NCI-H1436 treated with DMSO at 0.1 percent for 48 hours (cell line): Measurements from ENCODE around the gene GRIP2.

Experiments
- DNase-seq: peaks from one replicate; lab custom pipeline; 2025; lab: John Stamatoyannopoulos, UW

The GRIP2 gene

GRCh38 chr3:14561051-14561960 is 21.2 kb upstream of the GRIP2 start:
- DNase-seq = no peak

- DNase-seq = no peak
Observed at GRCh38 chr3:14560110-14560509, 20.0 kb upstream of the GRIP2 start.

GRCh38 chr3:14558029-14558428 is 17.9 kb upstream of the GRIP2 start:
- DNase-seq = no peak

- no peak for DNase-seq
Observed at GRCh38 chr3:14555835-14556234, 15.7 kb upstream of the GRIP2 start.

GRCh38 chr3:14554715-14555114 is 14.6 kb upstream of the GRIP2 start:
- no peak for DNase-seq

GRCh38 chr3:14553871-14554270 is 13.7 kb upstream of the GRIP2 start:
- no peak for DNase-seq

GRCh38 chr3:14552717-14553116 is 12.6 kb upstream of the GRIP2 start:
- DNase-seq = no peak

GRCh38 chr3:14552041-14552648 is 12.0 kb upstream of the GRIP2 start:
- no peak for DNase-seq

- no peak for DNase-seq
Observed at GRCh38 chr3:14550651-14551611, 10.8 kb upstream of the GRIP2 start.

GRCh38 chr3:14550181-14550580 is 10.0 kb upstream of the GRIP2 start:
- DNase-seq = no peak

- DNase-seq = no peak
Observed at GRCh38 chr3:14549256-14549919, 9.2 kb upstream of the GRIP2 start.

GRCh38 chr3:14548321-14548729 is 8.2 kb upstream of the GRIP2 start:
- DNase-seq = no peak

- no peak for DNase-seq
Observed at GRCh38 chr3:14547693-14548092, 7.6 kb upstream of the GRIP2 start.

GRCh38 chr3:14546041-14546440 is 5.9 kb upstream of the GRIP2 start:
- no peak for DNase-seq

GRCh38 chr3:14545251-14545635 is 5.1 kb upstream of the GRIP2 start:
- DNase-seq = no peak

- DNase-seq = no peak
Observed at GRCh38 chr3:14544282-14545250, 4.4 kb upstream of the GRIP2 start.

- DNase-seq = no peak
Observed at GRCh38 chr3:14543446-14543845, 3.3 kb upstream of the GRIP2 start.

GRCh38 chr3:14542656-14543055 is 2.5 kb upstream of the GRIP2 start:
- no peak for DNase-seq

GRCh38 chr3:14541646-14542045 is 1.5 kb upstream of the GRIP2 start:
- no peak for DNase-seq

GRCh38 chr3:14540821-14541385 is 761 bp upstream of the GRIP2 start:
- DNase-seq = no peak
